ENCODE measurements around the gene AGXT.

Gene AGXT

GRCh38 chr2:240928476-240929363 lies 60.1 kb downstream of the AGXT start:
- DNase-seq (ENCODE audit: low read depth) = no peak

GRCh38 chr2:240929364-240930095 lies 60.9 kb downstream of the AGXT start:
- no peak for DNase-seq (ENCODE audit: low read depth)

Measured in activated T-cell treated with anti-CD3 and anti-CD28 coated beads for 1 hour (primary cell).